Epithelial cell of proximal tubule (primary cell): ENCODE data around the gene PTPN6. TPM values are rescaled to one million over a fixed set of nuclear protein-coding genes. Genes with fewer than 3 reads are reported as not detected.

Experiments
- DNase-seq: peaks from one replicate; pipeline ENCODE4 v3.0.0-alpha.2; 2011; ENCODE audit warnings: low read depth
- H3K4me3 ChIP-seq: 2 replicates; pipeline ENCODE4 v1.5.1; 2011; ENCODE audit warnings: low read depth, mild to moderate bottlenecking, low read length
- CTCF ChIP-seq: conservative IDR thresholded peaks from 2 replicates; pipeline ENCODE4 v1.5.1; 2012; ENCODE audit warnings: low read depth, mild to moderate bottlenecking, low read length
- total RNA-seq: library from RNA; depleted of rRNA; stranded (reverse); fragments of >200 nt; gene quantifications from 2 replicates; pipeline ENCODE4 v1.2.3, GENCODE V29; 2015

PTPN6 gene
- total RNA-seq, 1 donor from 2014 or later, result 37.5 TPM

GRCh38 chr12:6916426-6917200 is 34.5 kb upstream of the PTPN6 start:
- no peak for DNase-seq
- TF ChIP-seq CTCF, result no peak
- H3K4me3 ChIP-seq, result no peak overlapping the region

- H3K4me3 ChIP-seq, result no peak overlapping the region
- no peak for TF ChIP-seq CTCF
- no peak for DNase-seq
Measured at GRCh38 chr12:6917491-6918231, 33.5 kb upstream of the PTPN6 start.

GRCh38 chr12:6919588-6919987 is 31.6 kb upstream of the PTPN6 start:
- TF ChIP-seq CTCF, result peak; percentile 4
- H3K4me3 ChIP-seq, result no peak overlapping the region
- DNase-seq, result no peak

- no peak for TF ChIP-seq CTCF
Measured at GRCh38 chr12:6921539-6921938, 29.6 kb upstream of the PTPN6 start.

GRCh38 chr12:6921996-6922946 is 28.9 kb upstream of the PTPN6 start:
- no peak overlapping the region for H3K4me3 ChIP-seq
- TF ChIP-seq CTCF, result no peak
- no peak for DNase-seq

More at GRCh38 chr12:6921539-6921938, 29.6 kb upstream of the PTPN6 start:
- DNase-seq, result no peak
- no peak overlapping the region for H3K4me3 ChIP-seq

- no peak for TF ChIP-seq CTCF
- no peak overlapping the region for H3K4me3 ChIP-seq
- DNase-seq, result no peak
Measured at GRCh38 chr12:6923003-6923732, 28.0 kb upstream of the PTPN6 start.
